PC-9 (cell line): Measurements from ENCODE around the gene TAMALIN. TPM values are rescaled to one million over a fixed set of nuclear protein-coding genes. Genes with fewer than 3 reads are reported as not detected.
A peak's percentile ranks its signal among the peaks of the same experiment; 100 is the strongest.

Source experiments
- BruUV-seq: library from RNA; stranded (reverse); fragments of 400-500 nt; replicated peaks from 2 replicates; lab custom pipeline; 2021; lab: Mats Ljungman, UMichigan
- CTCF ChIA-PET: fragments of 300-600 bp; sonication (Branson Sonifier 250); formaldehyde crosslinking; loops from one replicate; lab custom pipeline; 2022; ENCODE audit warnings: antibody characterized with exemption; lab: Charles Lee
- POLR2A ChIA-PET: fragments of 300-600 bp; sonication (Branson Sonifier 250); formaldehyde crosslinking; loops from one replicate; lab custom pipeline; 2022; ENCODE audit warnings: antibody characterized with exemption; ENCODE audit not compliant: unreplicated experiment; lab: Charles Lee
- DNase-seq, 2 experiments: peaks; one replicate each; pipeline versions ENCODE4 v3.0.0 to v3.0.0-alpha.2; 2015 to 2022; ENCODE audit warnings: mixed read lengths in 1 of 2
- H2AFZ ChIP-seq: fragments of 200-600 bp; sonication (generic); 2 replicates; pipeline ENCODE4 v1.8.1; 2017; ENCODE audit warnings: antibody characterized with exemption
- H3F3A ChIP-seq: fragments of 200-600 bp; sonication (generic); 2 replicates; pipeline ENCODE4 v1.8.1; 2017; ENCODE audit warnings: antibody characterized with exemption, mild to moderate bottlenecking, low read depth; ENCODE audit not compliant: insufficient read depth
- H3K27ac ChIP-seq: fragments of 200-600 bp; sonication (generic); 2 replicates; pipeline ENCODE4 v1.6.1; 2016; ENCODE audit warnings: mixed run types
- H3K27me3 ChIP-seq: fragments of 200-600 bp; sonication (generic); 2 replicates; pipeline ENCODE4 v1.6.1; 2016; ENCODE audit warnings: low read depth, mixed run types; ENCODE audit not compliant: insufficient read depth
- H3K36me3 ChIP-seq: fragments of 200-600 bp; sonication (generic); 2 replicates; pipeline ENCODE4 v1.6.1; 2016; ENCODE audit warnings: low read depth, mixed run types
- H3K4me1 ChIP-seq: fragments of 200-600 bp; sonication (generic); replicated peaks from 2 replicates; pipeline ENCODE4 v1.6.1; 2016; ENCODE audit warnings: mixed run types; ENCODE audit not compliant: insufficient read depth
- H3K4me2 ChIP-seq: fragments of 200-600 bp; sonication (generic); 2 replicates; pipeline ENCODE4 v1.6.1; 2017; ENCODE audit warnings: mixed run types
- H3K4me3 ChIP-seq: fragments of 200-600 bp; sonication (generic); 2 replicates; pipeline ENCODE4 v1.6.1; 2016; ENCODE audit warnings: mixed run types
- H3K79me2 ChIP-seq: fragments of 200-600 bp; sonication (generic); 2 replicates; pipeline ENCODE4 v1.6.1; 2017; ENCODE audit warnings: low read depth, mixed run types
- H3K9me2 ChIP-seq: fragments of 200-600 bp; sonication (generic); 2 replicates; pipeline ENCODE4 v1.8.1; 2017; ENCODE audit warnings: mild to moderate bottlenecking; ENCODE audit not compliant: insufficient read depth
- H3K9me3 ChIP-seq: fragments of 200-600 bp; sonication (generic); 2 replicates; pipeline ENCODE4 v1.8.1; 2016; ENCODE audit warnings: low read depth; ENCODE audit not compliant: insufficient read depth
- H4K20me1 ChIP-seq: fragments of 200-600 bp; sonication (generic); 2 replicates; pipeline ENCODE4 v1.8.1; 2017; ENCODE audit not compliant: insufficient read depth
- EZH2 ChIP-seq: fragments of 200-600 bp; sonication (generic); IDR thresholded peaks from 2 replicates; pipeline ENCODE4 v1.8.0; 2017; ENCODE audit warnings: antibody characterized with exemption, low read depth
- intact Hi-C: fragments of 100-400 bp; cut with micrococcal nuclease; formaldehyde crosslinking; loops from one replicate; pipeline ENCODE4 v1.10.0; 2022; ENCODE audit not compliant: unreplicated experiment
- total RNA-seq: library from RNA; stranded (reverse); gene quantifications from 2 replicates; pipeline ENCODE4 v1.2.3, GENCODE V29; 2021
- TF ChIP-seq, protein P1 (sequence below): fragments of 200-600 bp; sonication (generic); conservative IDR thresholded peaks from 2 replicates; pipeline ENCODE4 v1.6.1; 2017; ENCODE audit warnings: mixed run types, antibody characterized with exemption, mild to moderate bottlenecking, moderate library complexity

Gene TAMALIN
- total RNA-seq, 1 experiment from 2014 or later, result not detected

GRCh38 chr12:52023182-52023975 is 16.6 kb downstream of the TAMALIN start:
- peak; percentile 35 to 83 for DNase-seq
- CTCF ChIA-PET, result interaction anchor here (0.5 to 1.9 kb wide), 13 partner anchors 8 to 1427 kb away, joined by 3 to 25 read pairs (median 3); partner anchors contain the start of gene NR4A1
- H3K4me2 ChIP-seq, result peak overlapping the region; percentile 85
- H4K20me1 ChIP-seq, result no peaks in the 10 kb centered on the region
- H3K79me2 ChIP-seq, result no peaks in the 10 kb centered on the region
- BruUV-seq, result no TSS peak
- intact Hi-C loops, result loop anchor here (1.0 to 5.0 kb wide), 3 partner anchors 19 to 1946 kb away; no protein-coding TSS in a partner anchor
- peaks cover 4% of the 10 kb centered on the region; the same call in 1 of the 2 replicates for H3K27me3 ChIP-seq
- peak overlapping the region; percentile 71 for H3K4me3 ChIP-seq
- H2AFZ ChIP-seq, result peak overlapping the region; percentile 82
- no peak overlapping the region for H3K27ac ChIP-seq
- H3K36me3 ChIP-seq, result no peaks in the 10 kb centered on the region
- H3K4me1 ChIP-seq, result 0 out of 2 replicates have a peak, but pooled peaks cover 6% of the 10 kb centered on the region
- H3K9me2 ChIP-seq, result no peaks in the 10 kb centered on the region
- POLR2A ChIA-PET, result interaction anchor here (0.6 to 0.9 kb wide), 4 partner anchors 27 to 921 kb away, joined by 3 to 8 read pairs (median 6); no protein-coding TSS in a partner anchor
- TF ChIP-seq, protein P1, sequence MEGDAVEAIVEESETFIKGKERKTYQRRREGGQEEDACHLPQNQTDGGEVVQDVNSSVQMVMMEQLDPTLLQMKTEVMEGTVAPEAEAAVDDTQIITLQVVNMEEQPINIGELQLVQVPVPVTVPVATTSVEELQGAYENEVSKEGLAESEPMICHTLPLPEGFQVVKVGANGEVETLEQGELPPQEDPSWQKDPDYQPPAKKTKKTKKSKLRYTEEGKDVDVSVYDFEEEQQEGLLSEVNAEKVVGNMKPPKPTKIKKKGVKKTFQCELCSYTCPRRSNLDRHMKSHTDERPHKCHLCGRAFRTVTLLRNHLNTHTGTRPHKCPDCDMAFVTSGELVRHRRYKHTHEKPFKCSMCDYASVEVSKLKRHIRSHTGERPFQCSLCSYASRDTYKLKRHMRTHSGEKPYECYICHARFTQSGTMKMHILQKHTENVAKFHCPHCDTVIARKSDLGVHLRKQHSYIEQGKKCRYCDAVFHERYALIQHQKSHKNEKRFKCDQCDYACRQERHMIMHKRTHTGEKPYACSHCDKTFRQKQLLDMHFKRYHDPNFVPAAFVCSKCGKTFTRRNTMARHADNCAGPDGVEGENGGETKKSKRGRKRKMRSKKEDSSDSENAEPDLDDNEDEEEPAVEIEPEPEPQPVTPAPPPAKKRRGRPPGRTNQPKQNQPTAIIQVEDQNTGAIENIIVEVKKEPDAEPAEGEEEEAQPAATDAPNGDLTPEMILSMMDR, result peak; percentile 96
- no peak for TF ChIP-seq EZH2
- peaks cover 16% of the 10 kb centered on the region; the same call in 1 of the 2 replicates for H3F3A ChIP-seq
- H3K9me3 ChIP-seq, result no peaks in the 10 kb centered on the region

DNA sequence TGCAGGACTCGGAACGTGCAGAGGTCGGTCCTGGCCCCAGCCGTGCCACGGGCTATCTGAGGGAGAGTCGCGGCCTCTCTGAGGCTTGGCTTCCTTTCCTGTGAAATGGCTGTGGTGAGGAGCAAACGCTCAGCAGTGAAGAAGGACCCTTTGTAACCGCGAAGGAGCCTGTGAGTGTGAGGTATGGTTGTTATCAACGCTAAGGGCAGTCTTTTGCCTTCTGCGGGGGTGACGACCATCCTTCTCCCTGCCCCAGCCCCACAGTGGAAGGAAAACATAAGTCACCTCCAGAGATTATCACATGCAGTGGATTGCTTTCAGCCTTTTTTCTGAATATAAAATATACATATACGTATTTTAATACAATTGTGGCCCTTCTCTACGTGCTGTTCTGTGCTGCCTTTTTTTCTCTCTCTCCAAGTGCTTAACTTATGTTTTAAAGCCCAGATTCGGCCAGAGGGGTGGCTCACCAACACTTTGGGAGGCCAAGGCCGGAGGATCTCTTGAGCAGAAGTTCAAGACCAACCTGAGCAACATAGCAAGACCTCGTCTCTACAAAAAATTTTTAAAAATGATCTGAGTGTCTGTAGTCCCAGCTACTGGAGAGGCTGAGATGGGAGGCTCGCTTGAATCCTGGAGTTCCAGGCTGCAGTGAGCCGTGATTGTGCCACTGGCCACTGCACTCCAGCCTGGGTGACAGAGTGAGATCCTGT is 17.4 kb downstream of the TAMALIN start:
- H3K4me3 ChIP-seq, result peak overlapping the region; percentile 71
- H3F3A ChIP-seq, result peaks cover 16% of the 10 kb centered on the region; the same call in 1 of the 2 replicates
- POLR2A ChIA-PET, result interaction anchor here (0.6 to 1.0 kb wide), 2 partner anchors 27 to 800 kb away, joined by 10 to 13 read pairs; partner anchors contain the start of gene NR4A1
- H3K9me3 ChIP-seq, result no peaks in the 10 kb centered on the region
- H3K9me2 ChIP-seq, result no peaks in the 10 kb centered on the region
- H2AFZ ChIP-seq, result peak overlapping the region; percentile 82
- no TSS peak for BruUV-seq
- CTCF ChIA-PET, result interaction anchor here (0.6 to 2.4 kb wide), 9 partner anchors 12 to 969 kb away, joined by 3 to 19 read pairs (median 5); no protein-coding TSS in a partner anchor
- no peaks in the 10 kb centered on the region for H4K20me1 ChIP-seq
- TF ChIP-seq, protein P1, result peak; percentile 64; the same call in 1 of the 2 replicates
- no peak for TF ChIP-seq EZH2
- DNase-seq, result no peak
- H3K36me3 ChIP-seq, result no peaks in the 10 kb centered on the region
- peaks cover 6% of the 10 kb centered on the region; the same call in 1 of the 2 replicates for H3K4me1 ChIP-seq
- H3K4me2 ChIP-seq, result peak overlapping the region; percentile 85
- H3K27ac ChIP-seq, result no peak overlapping the region
- intact Hi-C loops, result loop anchor here (1.0 to 5.0 kb wide), 4 partner anchors 20 to 1947 kb away; no protein-coding TSS in a partner anchor
- H3K79me2 ChIP-seq, result no peaks in the 10 kb centered on the region
- peaks cover 4% of the 10 kb centered on the region; the same call in 1 of the 2 replicates for H3K27me3 ChIP-seq

DNA sequence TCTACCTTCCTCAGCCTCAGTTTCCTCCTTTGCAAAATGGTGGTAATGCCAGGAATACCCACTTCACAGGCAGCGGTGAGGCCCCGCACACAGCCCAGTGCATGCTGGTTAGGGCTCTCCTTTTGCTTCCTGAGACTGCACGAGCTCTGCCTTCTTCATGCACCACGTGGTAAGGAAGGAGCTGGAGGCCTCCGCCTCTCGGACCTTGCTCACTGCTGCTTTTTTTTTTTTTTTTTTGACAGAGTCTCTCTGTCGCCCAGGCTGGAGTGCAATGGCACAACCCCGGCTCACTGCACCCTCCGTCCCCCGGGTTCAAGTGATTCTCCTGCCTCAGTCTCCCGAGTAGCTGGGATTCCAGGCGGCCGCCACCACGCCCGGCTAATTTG is 18.1 kb downstream of the TAMALIN start:
- ChIA-PET CTCF (interaction anchor here (0.6 to 2.4 kb wide), 24 partner anchors 12 to 1098 kb away, joined by 3 to 25 read pairs (median 6); partner anchors contain the start of gene ATG101), POLR2A (interaction anchor here (0.6 to 1.0 kb wide), 3 partner anchors 26 to 1305 kb away, joined by 10 to 13 read pairs (median 12); partner anchors contain the start of gene NR4A1)
- H3F3A ChIP-seq, result peaks cover 16% of the 10 kb centered on the region; the same call in 1 of the 2 replicates
- H2AFZ ChIP-seq, result no peak overlapping the region
- H3K9me2 ChIP-seq, result no peaks in the 10 kb centered on the region
- no peak for DNase-seq
- no peak overlapping the region for H3K4me3 ChIP-seq
- H3K36me3 ChIP-seq, result no peaks in the 10 kb centered on the region
- H3K27me3 ChIP-seq, result peaks cover 4% of the 10 kb centered on the region; the same call in 1 of the 2 replicates
- H3K27ac ChIP-seq, result no peak overlapping the region
- intact Hi-C loops, result loop anchor here (1.0 to 5.0 kb wide), 7 partner anchors 45 to 1948 kb away; no protein-coding TSS in a partner anchor
- no TSS peak for BruUV-seq
- H3K4me1 ChIP-seq, result peaks cover 14% of the 10 kb centered on the region
- no peak for TF ChIP-seq EZH2
- TF ChIP-seq, protein P1, result no peak
- H3K79me2 ChIP-seq, result no peaks in the 10 kb centered on the region
- peak overlapping the region; percentile 97; the same call in 1 of the 2 replicates for H3K4me2 ChIP-seq
- no peaks in the 10 kb centered on the region for H3K9me3 ChIP-seq
- H4K20me1 ChIP-seq, result no peaks in the 10 kb centered on the region
